Uterus (tissue), 4 donors: ENCODE data around the gene DNAJB13. TPM values are rescaled to one million over a fixed set of nuclear protein-coding genes. Genes with fewer than 3 reads are reported as not detected.

Source experiments
- DNase-seq, 2 donors: peaks; one replicate each; pipeline ENCODE4 v3.0.0-alpha.2; 2019 to 2020
- H3K27ac ChIP-seq, 2 donors: fragments of 200-600 bp; sonication (generic); 1 replicate in 1 of 2; 2 replicates in 1 of 2; pipeline ENCODE4 v1.5.1; 2016 to 2018
- H3K27me3 ChIP-seq, 2 donors: fragments of 200-600 bp; sonication (generic); one replicate each; pipeline ENCODE4 v1.5.1; 2018 to 2019; ENCODE audit warnings: control low read depth in 1 of 2
- H3K36me3 ChIP-seq, 2 donors: fragments of 200-600 bp; sonication (generic); one replicate each; pipeline ENCODE4 v1.5.1; 2019; ENCODE audit warnings: control low read depth in 1 of 2
- H3K4me1 ChIP-seq, 2 donors: fragments of 200-600 bp; sonication (generic); one replicate each; pipeline ENCODE4 v1.5.1; 2018 to 2019; ENCODE audit warnings: control low read depth in 1 of 2
- H3K4me3 ChIP-seq, 2 donors: fragments of 200-600 bp; sonication (generic); 1 replicate in 1 of 2; 2 replicates in 1 of 2; pipeline ENCODE4 v1.5.1; 2018 to 2019; ENCODE audit warnings: mild to moderate bottlenecking in 1 of 2
- H3K9me3 ChIP-seq, 2 donors: fragments of 200-600 bp; sonication (generic); one replicate each; pipeline ENCODE4 v1.5.1; 2019; ENCODE audit warnings: control low read depth in 1 of 2
- CTCF ChIP-seq, 4 experiments: fragments of 200-600 bp in 2 of 4; fragments of 450-650 bp in 2 of 4; sonication (generic) in 2 of 4; IDR thresholded peaks; one replicate each; pipeline ENCODE4 v1.5.1; 2016 to 2019; ENCODE audit warnings: antibody characterized with exemption in 4 of 4, mild to moderate bottlenecking in 2 of 4, moderate library complexity in 1 of 4
- POLR2A ChIP-seq, 2 donors: fragments of 450-650 bp; IDR thresholded peaks; one replicate each; pipeline ENCODE4 v1.6.1; 2016; ENCODE audit warnings: antibody characterized with exemption in 2 of 2, mild to moderate bottlenecking in 1 of 2, moderate library complexity in 1 of 2
- intact Hi-C: fragments of 100-400 bp; cut with DNase I; formaldehyde crosslinking; loops from one replicate; pipeline ENCODE4 v1.15.1; 2023; ENCODE audit warnings: low total_unique reads
- total RNA-seq, 4 donors: library from RNA; depleted of rRNA in 3 of 4; stranded (reverse); fragments of >200 nt in 3 of 4; gene quantifications; one replicate each; pipeline versions ENCODE4 v1.1.0 to v1.2.4, GENCODE V29; 2014 to 2023
- donor health status: DM: yes; HTN: yes; CAD: no.

Gene DNAJB13
- total RNA-seq, 4 donors from 2014 or later, result 1.9 to 9.1 (median 4.6) TPM; not detected in 1

- Histone ChIP-seq H3K27ac (no peak overlapping the region), H3K9me3 (no peaks in the 10 kb centered on the region), H3K27me3 (no peaks in the 10 kb centered on the region), H3K36me3 (no peaks in the 10 kb centered on the region), H3K4me3 (no peak overlapping the region), H3K4me1 (no peaks in the 10 kb centered on the region)
- no peak for TF ChIP-seq POLR2A (IDR thresholded peaks at IDR 0.05)
- TF ChIP-seq CTCF (IDR thresholded peaks at IDR 0.05), result no peak
- intact Hi-C loops, result no loop called here
- no peak for DNase-seq
These were observed 37.4 kb downstream of the DNAJB13 start for GRCh38 chr11:73988227-73988626.

GRCh38 chr11:73989156-73989555, 38.3 kb downstream of the DNAJB13 start:
- intact Hi-C loops, result no loop called here

GRCh38 chr11:73990730-73991129, 39.9 kb downstream of the DNAJB13 start:
- intact Hi-C loops, result no loop called here

More at GRCh38 chr11:73989156-73989555, 38.3 kb downstream of the DNAJB13 start:
- no peak for TF ChIP-seq POLR2A (IDR thresholded peaks at IDR 0.05)
- TF ChIP-seq CTCF (IDR thresholded peaks at IDR 0.05), result no peak
- Histone ChIP-seq H3K36me3 (no peaks in the 10 kb centered on the region), H3K27me3 (no peaks in the 10 kb centered on the region), H3K4me1 (no peaks in the 10 kb centered on the region), H3K27ac (no peak overlapping the region), H3K4me3 (no peak overlapping the region), H3K9me3 (no peaks in the 10 kb centered on the region)
- no peak for DNase-seq

GRCh38 chr11:73991471-73992006, 40.7 kb downstream of the DNAJB13 start:
- Histone ChIP-seq H3K9me3 (no peaks in the 10 kb centered on the region), H3K4me1 (no peaks in the 10 kb centered on the region), H3K27me3 (no peaks in the 10 kb centered on the region), H3K36me3 (no peaks in the 10 kb centered on the region), H3K27ac (no peak overlapping the region), H3K4me3 (no peak overlapping the region)
- TF ChIP-seq CTCF (IDR thresholded peaks at IDR 0.05), result no peak
- no peak for TF ChIP-seq POLR2A (IDR thresholded peaks at IDR 0.05)
- intact Hi-C loops, result no loop called here
- DNase-seq, result no peak

More at GRCh38 chr11:73990730-73991129, 39.9 kb downstream of the DNAJB13 start:
- H3K4me1 ChIP-seq, result no peaks in the 10 kb centered on the region
- DNase-seq, result no peak
- H3K36me3 ChIP-seq, result no peaks in the 10 kb centered on the region
- no peaks in the 10 kb centered on the region for H3K9me3 ChIP-seq
- H3K27me3 ChIP-seq, result no peaks in the 10 kb centered on the region
- no peak overlapping the region for H3K27ac ChIP-seq
- no peak for TF ChIP-seq CTCF (IDR thresholded peaks at IDR 0.05)
- no peak for TF ChIP-seq POLR2A (IDR thresholded peaks at IDR 0.05)
- H3K4me3 ChIP-seq, result no peak overlapping the region

- H3K4me3 ChIP-seq, result no peak overlapping the region
- H3K4me1 ChIP-seq, result no peaks in the 10 kb centered on the region
- no peak for TF ChIP-seq CTCF (IDR thresholded peaks at IDR 0.05)
- H3K36me3 ChIP-seq, result no peaks in the 10 kb centered on the region
- no peak for DNase-seq
- H3K27me3 ChIP-seq, result no peaks in the 10 kb centered on the region
- intact Hi-C loops, result no loop called here
- no peaks in the 10 kb centered on the region for H3K9me3 ChIP-seq
- H3K27ac ChIP-seq, result no peak overlapping the region
These were observed 44.4 kb downstream of the DNAJB13 start for GRCh38 chr11:73995247-73995646.
